Parathyroid adenoma (tissue), 2 donors: Measurements from ENCODE around the gene LRRFIP2.
A peak's percentile ranks its signal among the peaks of the same experiment; 100 is the strongest.

Source experiments
- H2AFZ ChIP-seq: fragments of 300-600 bp; sonication (generic); one replicate; pipeline ENCODE4 v1.7.0; 2017; ENCODE audit warnings: antibody characterized with exemption, mild to moderate bottlenecking
- H3K27ac ChIP-seq: fragments of 300-600 bp; sonication (generic); one replicate; pipeline ENCODE4 v1.7.0; 2017
- H3K27me3 ChIP-seq: fragments of 300-600 bp; sonication (generic); one replicate; pipeline ENCODE4 v1.7.0; 2017; ENCODE audit warnings: low read length; ENCODE audit not compliant: control insufficient read depth, insufficient read depth
- H3K36me3 ChIP-seq: fragments of 300-600 bp; sonication (generic); one replicate; pipeline ENCODE4 v1.7.0; 2017; ENCODE audit warnings: low read length; ENCODE audit not compliant: control insufficient read depth, insufficient read depth
- H3K4me1 ChIP-seq: fragments of 300-600 bp; sonication (generic); one replicate; pipeline ENCODE4 v1.7.0; 2017; ENCODE audit warnings: control low read depth
- H3K4me2 ChIP-seq: fragments of 300-600 bp; sonication (generic); one replicate; pipeline ENCODE4 v1.7.0; 2017; ENCODE audit warnings: low read length
- H3K4me3 ChIP-seq: fragments of 300-600 bp; sonication (generic); one replicate; pipeline ENCODE4 v1.7.0; 2017; ENCODE audit warnings: low read depth, low read length
- H3K79me2 ChIP-seq: fragments of 300-600 bp; sonication (generic); one replicate; pipeline ENCODE4 v1.7.0; 2017; ENCODE audit warnings: control low read depth
- H3K9ac ChIP-seq: fragments of 300-600 bp; sonication (generic); one replicate; pipeline ENCODE4 v1.7.0; 2017; ENCODE audit warnings: mild to moderate bottlenecking
- H3K9me3 ChIP-seq: fragments of 300-600 bp; sonication (generic); one replicate; pipeline ENCODE4 v1.7.0; 2017; ENCODE audit warnings: low read length; ENCODE audit not compliant: control insufficient read depth
- TF ChIP-seq, protein P1 (sequence below): fragments of 300-600 bp; sonication (generic); IDR thresholded peaks from one replicate; pipeline ENCODE4 v1.7.0; 2017; ENCODE audit warnings: antibody characterized with exemption, mild to moderate bottlenecking
- donor health status: primary hyperparathyroidism.

Gene LRRFIP2

DNA sequence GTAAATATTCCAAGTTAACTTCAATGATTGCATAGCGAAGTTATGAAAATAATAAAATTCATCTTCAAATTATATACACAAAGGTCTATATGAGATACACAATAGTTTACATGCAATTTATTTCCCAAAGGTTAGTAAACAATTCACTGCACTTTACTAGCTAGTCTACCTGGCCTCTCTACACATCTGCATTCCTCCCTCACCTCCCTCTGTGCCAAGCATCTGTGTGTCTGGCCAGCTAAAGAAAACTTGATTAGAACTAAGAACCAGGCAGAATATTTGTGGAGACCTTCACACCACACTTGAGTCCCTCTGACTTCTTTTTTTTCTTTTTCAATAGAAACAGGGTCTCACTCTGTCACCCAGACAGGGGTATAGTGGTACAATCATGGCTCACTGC is 61.4 kb downstream of the LRRFIP2 start:
- TF ChIP-seq, protein P1, sequence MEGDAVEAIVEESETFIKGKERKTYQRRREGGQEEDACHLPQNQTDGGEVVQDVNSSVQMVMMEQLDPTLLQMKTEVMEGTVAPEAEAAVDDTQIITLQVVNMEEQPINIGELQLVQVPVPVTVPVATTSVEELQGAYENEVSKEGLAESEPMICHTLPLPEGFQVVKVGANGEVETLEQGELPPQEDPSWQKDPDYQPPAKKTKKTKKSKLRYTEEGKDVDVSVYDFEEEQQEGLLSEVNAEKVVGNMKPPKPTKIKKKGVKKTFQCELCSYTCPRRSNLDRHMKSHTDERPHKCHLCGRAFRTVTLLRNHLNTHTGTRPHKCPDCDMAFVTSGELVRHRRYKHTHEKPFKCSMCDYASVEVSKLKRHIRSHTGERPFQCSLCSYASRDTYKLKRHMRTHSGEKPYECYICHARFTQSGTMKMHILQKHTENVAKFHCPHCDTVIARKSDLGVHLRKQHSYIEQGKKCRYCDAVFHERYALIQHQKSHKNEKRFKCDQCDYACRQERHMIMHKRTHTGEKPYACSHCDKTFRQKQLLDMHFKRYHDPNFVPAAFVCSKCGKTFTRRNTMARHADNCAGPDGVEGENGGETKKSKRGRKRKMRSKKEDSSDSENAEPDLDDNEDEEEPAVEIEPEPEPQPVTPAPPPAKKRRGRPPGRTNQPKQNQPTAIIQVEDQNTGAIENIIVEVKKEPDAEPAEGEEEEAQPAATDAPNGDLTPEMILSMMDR, result no peak

DNA sequence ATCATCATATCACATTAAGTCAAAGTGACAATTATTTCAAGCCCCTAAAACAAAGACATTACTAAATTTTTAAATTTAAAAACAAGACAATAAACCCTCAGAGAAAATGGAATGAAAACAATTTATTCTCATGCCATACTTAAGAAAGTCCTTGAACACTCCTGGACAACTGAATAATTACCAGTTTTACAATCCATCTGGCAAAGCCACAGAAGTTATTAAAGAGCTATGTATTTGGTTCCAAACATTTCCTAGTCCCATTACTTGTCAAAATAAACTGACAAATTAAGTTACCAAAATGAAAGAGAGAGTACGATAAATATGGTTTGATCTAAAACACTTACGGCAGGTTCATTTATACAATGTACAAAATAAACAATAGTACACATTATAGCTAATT is 63.2 kb downstream of the LRRFIP2 start:
- H3K79me2 ChIP-seq, result peaks cover 6% of the 10 kb centered on the region
- no peak overlapping the region for H3K9ac ChIP-seq
- TF ChIP-seq, protein P1, result no peak
- no peak overlapping the region for H3K4me3 ChIP-seq
- H3K4me1 ChIP-seq, result peaks cover 3% of the 10 kb centered on the region
- no peaks in the 10 kb centered on the region for H3K36me3 ChIP-seq
- no peak overlapping the region for H3K4me2 ChIP-seq
- no peaks in the 10 kb centered on the region for H3K27me3 ChIP-seq
- no peak overlapping the region for H2AFZ ChIP-seq
- no peaks in the 10 kb centered on the region for H3K9me3 ChIP-seq
- no peak overlapping the region for H3K27ac ChIP-seq

More for the DNA sequence above, 61.4 kb downstream of the LRRFIP2 start:
- Histone ChIP-seq H3K36me3 (no peaks in the 10 kb centered on the region), H3K79me2 (peaks cover 6% of the 10 kb centered on the region), H2AFZ (no peak overlapping the region), H3K4me3 (no peak overlapping the region), H3K4me1 (peaks cover 3% of the 10 kb centered on the region), H3K27me3 (no peaks in the 10 kb centered on the region), H3K9ac (no peak overlapping the region), H3K9me3 (no peaks in the 10 kb centered on the region), H3K4me2 (no peak overlapping the region), H3K27ac (no peak overlapping the region)

DNA sequence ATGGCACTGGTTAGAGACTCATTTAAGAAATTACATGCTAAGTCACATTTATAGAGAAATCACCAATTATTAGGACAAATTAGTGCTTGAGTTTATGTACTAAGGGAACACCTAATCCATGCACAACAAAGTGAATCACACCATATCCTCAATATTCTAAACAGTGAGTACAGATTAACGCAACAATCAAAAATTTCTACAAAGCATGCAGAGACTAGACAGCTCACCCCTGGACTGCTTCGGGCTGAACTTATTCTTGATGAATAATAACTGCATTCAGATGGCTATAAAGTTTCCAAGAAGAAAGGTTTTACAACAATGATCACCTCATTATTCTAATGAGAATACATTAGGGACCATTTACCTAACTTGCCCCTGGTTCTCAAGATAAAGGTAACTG is 66.5 kb downstream of the LRRFIP2 start:
- no peak overlapping the region for H3K4me3 ChIP-seq
- H3K36me3 ChIP-seq, result no peaks in the 10 kb centered on the region
- H3K4me1 ChIP-seq, result peaks cover 8% of the 10 kb centered on the region
- H3K4me2 ChIP-seq, result no peak overlapping the region
- no peak overlapping the region for H2AFZ ChIP-seq
- no peak overlapping the region for H3K9ac ChIP-seq
- H3K9me3 ChIP-seq, result no peaks in the 10 kb centered on the region
- TF ChIP-seq, protein P1, result no peak
- no peak overlapping the region for H3K27ac ChIP-seq
- no peaks in the 10 kb centered on the region for H3K79me2 ChIP-seq
- H3K27me3 ChIP-seq, result no peaks in the 10 kb centered on the region

DNA sequence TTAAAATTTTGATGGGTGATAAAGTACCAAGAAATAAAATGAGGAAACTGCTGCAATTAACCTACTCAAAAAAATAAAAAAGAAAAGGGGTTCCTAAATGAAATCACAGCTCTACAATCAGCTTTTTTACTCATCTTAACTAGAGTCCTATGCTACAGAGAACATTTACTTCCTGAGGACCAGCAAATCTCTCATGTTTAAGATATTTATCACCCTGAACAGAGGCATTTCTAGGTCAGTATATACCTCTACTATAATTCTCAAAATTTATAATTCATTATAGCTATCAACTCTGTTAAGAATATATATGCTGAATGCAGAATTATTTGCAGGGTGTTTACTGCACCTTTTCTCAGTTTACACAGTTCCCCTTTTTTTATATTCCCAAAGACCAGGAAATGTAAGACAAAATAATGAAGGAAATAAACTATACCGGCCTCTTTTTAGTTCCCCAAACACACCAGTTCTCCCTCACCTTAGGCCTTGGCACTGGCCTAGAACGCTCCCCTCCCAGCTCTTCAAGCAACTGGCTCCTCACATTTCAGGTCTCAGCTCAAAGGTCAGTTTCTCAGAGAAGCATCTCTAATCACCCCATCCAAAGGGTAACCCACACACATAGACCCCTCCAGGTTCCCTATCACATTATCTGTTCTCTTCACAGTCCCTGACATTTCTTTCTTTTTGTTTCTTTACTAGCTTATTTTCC is 71.1 kb downstream of the LRRFIP2 start:
- Histone ChIP-seq H3K9ac (no peak overlapping the region), H3K4me2 (no peak overlapping the region), H3K27me3 (no peaks in the 10 kb centered on the region), H3K4me1 (peaks cover 15% of the 10 kb centered on the region), H3K79me2 (no peaks in the 10 kb centered on the region), H2AFZ (peak overlapping the region; percentile 4), H3K36me3 (no peaks in the 10 kb centered on the region), H3K9me3 (no peaks in the 10 kb centered on the region), H3K4me3 (no peak overlapping the region), H3K27ac (peak overlapping the region; percentile 63)
- TF ChIP-seq, protein P1, result no peak

DNA sequence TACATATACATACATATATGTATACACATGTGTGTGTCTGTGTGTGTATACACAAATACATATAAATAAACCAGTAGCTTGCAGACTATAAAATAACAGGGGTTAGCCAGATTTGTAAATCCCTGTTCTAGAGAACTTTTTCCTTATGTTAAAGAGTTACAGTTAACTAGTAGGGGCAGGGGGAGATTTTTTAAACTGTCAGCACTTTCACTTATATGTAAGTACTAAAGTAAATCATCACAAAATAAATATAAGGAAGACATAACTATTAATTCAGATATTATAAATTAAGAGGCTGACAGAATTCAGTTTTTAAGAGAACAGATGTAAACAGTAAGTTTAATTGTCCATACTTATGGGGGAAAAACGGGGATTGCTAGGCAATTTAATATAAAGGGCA is 74.0 kb downstream of the LRRFIP2 start:
- Histone ChIP-seq H3K4me2 (no peak overlapping the region), H3K79me2 (no peaks in the 10 kb centered on the region), H2AFZ (no peak overlapping the region), H3K9me3 (no peaks in the 10 kb centered on the region), H3K36me3 (no peaks in the 10 kb centered on the region), H3K27me3 (no peaks in the 10 kb centered on the region), H3K4me3 (no peak overlapping the region), H3K27ac (no peak overlapping the region), H3K9ac (no peak overlapping the region), H3K4me1 (peaks cover 15% of the 10 kb centered on the region)
- TF ChIP-seq, protein P1, result no peak
